GM18907 (cell line): ENCODE measurements around the gene DDX6.
"Not testable (repeated sequence)": the region's sequence is repeated elsewhere in the genome, so short reads cannot be mapped to it uniquely, and the experiment has no call there.

Source experiments
- ATAC-seq: cut with Tn5 transposase; IDR thresholded peaks from one replicate; pipeline ENCODE4 v1.9.1; 2021; ENCODE audit warnings: mild to moderate bottlenecking, moderate library complexity; ENCODE audit not compliant: unreplicated experiment

The DDX6 gene

DNA sequence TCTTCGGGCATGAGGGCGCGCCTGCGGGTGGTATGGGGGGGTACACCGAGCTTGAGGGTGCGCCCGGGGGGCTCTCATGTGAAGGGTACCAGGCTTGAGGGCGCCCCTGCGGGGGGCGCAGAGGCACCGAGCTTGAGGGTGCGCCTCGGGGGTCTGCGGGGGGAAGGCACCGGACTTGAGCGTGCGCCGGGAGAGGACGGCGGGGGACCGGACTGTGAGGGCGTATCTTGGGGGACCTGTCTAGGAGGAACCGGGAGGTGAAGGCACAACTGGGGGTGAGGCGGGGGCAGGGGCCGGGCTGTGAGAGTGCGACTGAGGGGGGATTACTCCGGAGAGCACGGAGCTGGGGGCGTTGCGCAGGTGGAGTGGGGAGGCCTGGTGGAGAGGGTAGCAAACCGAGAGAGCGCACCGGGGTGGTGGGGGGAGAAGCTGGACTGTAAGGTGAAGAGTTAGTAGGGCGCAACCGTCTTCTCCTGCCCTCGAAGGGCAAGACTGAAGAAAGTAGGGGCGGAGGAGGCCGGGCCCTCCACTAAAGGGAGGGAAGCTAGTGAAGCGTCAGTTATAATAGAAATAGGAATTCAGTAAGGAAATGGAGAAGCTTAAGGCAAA lies 1.1 kb upstream of the DDX6 start:
- ATAC-seq = no peak

- peak; percentile 31 for ATAC-seq
These were observed 430 bp downstream of the DDX6 start for GRCh38 chr11:118790357-118791110.

DNA sequence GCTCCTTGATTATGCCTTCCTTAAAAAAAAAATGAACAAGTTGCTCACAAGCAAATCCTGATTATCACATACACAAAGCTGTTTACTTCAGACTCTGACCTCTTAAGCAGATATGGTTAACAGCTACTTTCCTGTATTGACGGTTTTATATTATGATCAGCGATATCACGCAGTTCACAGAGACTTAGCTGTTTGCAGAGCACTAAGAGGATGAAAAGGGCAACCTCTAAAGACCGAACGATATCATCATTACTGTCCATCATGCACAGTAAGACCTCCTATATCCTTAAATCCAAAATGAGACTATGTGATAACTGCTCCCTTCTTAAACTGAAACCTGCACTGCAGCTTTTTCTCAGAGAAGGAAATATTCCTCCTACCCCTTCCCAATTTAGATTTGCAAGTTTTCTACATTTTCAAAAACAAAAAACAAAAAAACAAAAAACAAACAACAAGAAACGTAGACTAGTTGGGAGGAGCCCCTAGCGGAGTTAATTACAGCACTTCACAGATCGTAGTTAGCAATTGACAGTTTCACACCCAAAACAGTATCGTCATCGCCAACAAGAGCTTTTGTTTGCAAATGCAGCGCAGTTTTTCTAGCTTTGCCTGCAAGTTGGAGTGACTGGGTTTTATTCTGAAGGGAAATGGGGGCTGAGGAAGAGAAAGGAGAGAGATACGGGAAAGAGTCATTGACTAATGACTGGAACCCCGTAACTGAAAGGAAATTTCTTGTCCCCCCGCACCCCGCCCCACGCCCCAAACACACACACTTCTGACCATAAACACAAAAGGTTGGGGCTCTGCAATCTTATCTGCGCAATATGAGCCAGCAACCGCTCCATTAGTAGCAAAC lies 1.2 kb downstream of the DDX6 start:
- peak; percentile 3 for ATAC-seq

DNA sequence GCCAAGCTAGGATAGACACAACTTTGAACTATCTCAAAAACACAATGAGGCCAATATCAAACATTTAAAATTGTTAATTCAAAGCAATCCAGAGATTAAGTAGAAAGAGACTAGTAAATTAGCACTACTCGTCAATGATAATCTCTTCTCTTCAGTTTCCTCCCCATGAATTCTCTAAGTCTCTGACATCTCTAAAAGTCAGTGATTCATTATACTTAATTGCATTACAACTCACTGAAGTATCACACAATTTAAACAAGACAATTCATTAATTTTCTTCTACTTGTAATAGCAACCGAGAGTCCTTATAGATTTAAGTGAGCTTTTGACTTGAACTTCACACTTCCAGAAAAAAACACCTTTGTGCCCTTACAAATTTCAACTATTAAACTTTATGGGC lies 4.3 kb downstream of the DDX6 start:
- no peak for ATAC-seq

DNA sequence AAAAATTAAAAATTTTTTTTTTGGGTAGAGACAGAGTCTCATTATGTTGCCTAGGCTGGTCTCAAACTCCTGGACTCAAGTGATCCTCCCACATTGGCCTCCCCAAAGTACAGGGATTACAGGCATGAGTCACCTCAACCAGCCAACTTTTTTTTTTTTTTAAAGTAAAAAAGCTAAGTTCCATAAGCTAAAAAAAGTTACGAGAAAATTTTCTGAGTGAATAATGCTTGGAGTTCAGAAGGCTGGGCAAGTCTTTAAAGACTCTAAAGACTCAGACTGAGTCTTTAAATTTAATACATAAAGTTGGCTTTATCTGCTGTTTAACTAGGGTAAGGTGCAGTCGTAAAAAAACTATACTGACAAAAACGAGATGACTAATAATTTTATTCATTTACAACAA lies 5.6 kb downstream of the DDX6 start:
- no peak for ATAC-seq

GRCh38 chr11:118783724-118784495 lies 7.1 kb downstream of the DDX6 start:
- ATAC-seq = no peak

- not testable (repeated sequence) for ATAC-seq
These were observed 7.6 kb downstream of the DDX6 start for GRCh38 chr11:118783324-118783723.

GRCh38 chr11:118778898-118779297 lies 12.1 kb downstream of the DDX6 start:
- no peak for ATAC-seq

DNA sequence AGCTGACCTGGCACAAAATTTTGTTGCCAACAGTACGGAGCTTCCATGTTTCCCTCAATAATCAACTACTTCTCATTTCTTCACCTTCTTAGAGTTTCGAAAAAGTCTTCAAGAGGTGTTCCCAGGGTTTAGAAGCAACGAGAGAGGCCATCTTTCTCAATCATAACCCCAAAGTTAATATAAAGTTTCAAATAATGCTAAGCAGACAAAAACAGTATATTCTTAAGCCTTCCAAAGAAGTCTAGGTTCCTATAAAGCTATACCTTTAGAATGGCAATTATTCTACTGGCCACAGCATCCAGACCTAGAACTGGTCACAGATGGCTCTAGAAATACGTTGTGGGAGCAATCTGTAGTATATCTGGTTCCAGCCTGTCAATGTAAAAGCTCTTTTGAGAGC lies 16.9 kb downstream of the DDX6 start:
- ATAC-seq = no peak

- ATAC-seq = no peak
These were observed 19.2 kb downstream of the DDX6 start for GRCh38 chr11:118771547-118772288.

- ATAC-seq = no peak
These were observed 22.3 kb downstream of the DDX6 start for GRCh38 chr11:118768690-118769089.

DNA sequence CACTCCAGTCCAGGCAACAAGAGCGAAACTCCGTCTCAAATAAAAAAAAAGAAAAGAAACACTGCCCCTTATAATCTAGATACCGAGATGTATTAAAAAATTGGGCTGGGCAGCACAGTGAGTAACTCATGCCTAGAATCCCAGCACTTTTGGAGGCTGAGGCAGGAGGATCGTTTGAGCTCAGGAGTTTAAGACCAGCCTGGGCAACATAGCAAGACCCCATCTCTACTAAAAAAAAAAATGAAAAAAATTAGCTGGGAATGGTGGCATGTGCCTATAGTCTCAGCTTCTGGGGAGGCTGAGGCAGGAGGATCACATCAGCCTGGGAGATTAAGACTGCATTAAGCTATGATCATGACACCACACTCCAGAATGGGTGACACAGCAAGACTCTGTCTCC lies 24.9 kb downstream of the DDX6 start:
- ATAC-seq = no peak

DNA sequence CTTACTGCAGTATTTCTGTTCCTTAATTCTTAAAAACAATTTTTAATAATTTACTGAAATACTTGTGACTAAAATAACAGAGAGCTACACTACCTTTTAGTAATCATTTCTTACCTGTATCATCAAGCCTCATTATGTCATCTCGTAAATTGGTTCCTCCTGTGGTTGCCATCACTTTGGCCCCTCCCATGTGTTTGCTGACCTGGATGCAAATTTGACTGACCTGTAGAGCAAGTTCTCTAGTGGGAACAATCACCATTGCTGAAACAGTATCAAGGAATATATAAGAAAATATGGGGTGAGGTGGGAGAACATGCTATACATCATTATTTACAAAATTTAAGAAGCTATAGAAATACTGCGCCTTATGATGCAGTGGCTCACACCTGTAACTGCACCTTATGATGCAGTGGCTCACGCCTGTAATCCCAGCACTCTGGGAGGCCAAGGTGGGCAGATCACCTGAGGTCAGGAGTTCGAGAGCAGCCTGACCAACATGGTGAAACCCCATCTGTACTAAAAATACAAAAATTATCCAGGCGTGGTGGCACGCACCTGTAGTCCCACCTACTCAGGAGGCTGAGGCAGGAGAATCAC lies 25.8 kb downstream of the DDX6 start:
- not testable (repeated sequence) for ATAC-seq

- no peak for ATAC-seq
These were observed 27.9 kb downstream of the DDX6 start for GRCh38 chr11:118763041-118763440.

- not testable (repeated sequence) for ATAC-seq
These were observed 29.0 kb downstream of the DDX6 start for GRCh38 chr11:118761981-118762380.

- ATAC-seq = no peak
These were observed 33.0 kb downstream of the DDX6 start for GRCh38 chr11:118757876-118758399.

- no peak for ATAC-seq
These were observed 38.3 kb downstream of the DDX6 start for GRCh38 chr11:118752654-118753053.

DNA sequence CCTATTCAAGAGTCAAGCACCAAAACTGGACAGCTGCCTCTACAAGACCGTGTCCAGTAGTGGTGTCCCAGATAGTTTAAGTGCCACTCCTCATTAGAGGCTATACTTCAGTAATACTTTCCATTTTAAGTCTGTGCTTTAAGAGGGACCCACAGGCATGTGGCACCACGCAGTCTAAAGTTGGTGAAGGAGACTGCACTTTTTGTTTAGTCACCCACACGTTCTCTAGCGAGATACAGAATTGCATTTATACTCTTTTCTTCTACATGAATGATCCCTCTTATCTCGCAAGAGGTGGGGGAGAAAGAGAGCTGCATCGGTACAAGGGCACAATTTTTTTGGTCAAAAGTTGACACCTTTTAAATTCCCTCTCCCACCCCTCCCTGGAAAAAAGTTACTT lies 41.5 kb downstream of the DDX6 start:
- no peak for ATAC-seq

- no peak for ATAC-seq
These were observed 42.9 kb downstream of the DDX6 start for GRCh38 chr11:118748056-118748455.
